Thyroid gland (tissue), 4 donors: ENCODE measurements around the gene AKAP7.

Experiments
- CTCF ChIP-seq, 6 experiments: fragments of 200-600 bp in 3 of 6; fragments of 450-650 bp in 3 of 6; sonication (generic) in 3 of 6; IDR thresholded peaks; one replicate each; pipeline ENCODE4 v1.5.1; 2016 to 2019; ENCODE audit warnings: antibody characterized with exemption in 6 of 6, mild to moderate bottlenecking in 2 of 6, inconsistent platforms in 1 of 6, moderate library complexity in 1 of 6
- POLR2A ChIP-seq, 2 donors: fragments of 450-650 bp; IDR thresholded peaks; one replicate each; pipeline ENCODE4 v1.6.1; 2017; ENCODE audit warnings: antibody characterized with exemption in 2 of 2, mild to moderate bottlenecking in 2 of 2, moderate library complexity in 1 of 2

- TF ChIP-seq CTCF (IDR thresholded peaks at IDR 0.05) (no peak), POLR2A (IDR thresholded peaks at IDR 0.05) (no peak)
These were observed 29.2 kb downstream of the AKAP7 start for GRCh38 chr6:131164506-131164905.
